HG03095 (cell line): ENCODE results near the gene RGS18.
"Not testable (repeated sequence)": the region's sequence is repeated elsewhere in the genome, so short reads cannot be mapped to it uniquely, and the experiment has no call there.

Source experiments
- ATAC-seq: cut with Tn5 transposase; IDR thresholded peaks from one replicate; pipeline ENCODE4 v1.9.1; 2021; ENCODE audit warnings: moderate library complexity; ENCODE audit not compliant: unreplicated experiment

RGS18 gene, protein sequence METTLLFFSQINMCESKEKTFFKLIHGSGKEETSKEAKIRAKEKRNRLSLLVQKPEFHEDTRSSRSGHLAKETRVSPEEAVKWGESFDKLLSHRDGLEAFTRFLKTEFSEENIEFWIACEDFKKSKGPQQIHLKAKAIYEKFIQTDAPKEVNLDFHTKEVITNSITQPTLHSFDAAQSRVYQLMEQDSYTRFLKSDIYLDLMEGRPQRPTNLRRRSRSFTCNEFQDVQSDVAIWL

DNA sequence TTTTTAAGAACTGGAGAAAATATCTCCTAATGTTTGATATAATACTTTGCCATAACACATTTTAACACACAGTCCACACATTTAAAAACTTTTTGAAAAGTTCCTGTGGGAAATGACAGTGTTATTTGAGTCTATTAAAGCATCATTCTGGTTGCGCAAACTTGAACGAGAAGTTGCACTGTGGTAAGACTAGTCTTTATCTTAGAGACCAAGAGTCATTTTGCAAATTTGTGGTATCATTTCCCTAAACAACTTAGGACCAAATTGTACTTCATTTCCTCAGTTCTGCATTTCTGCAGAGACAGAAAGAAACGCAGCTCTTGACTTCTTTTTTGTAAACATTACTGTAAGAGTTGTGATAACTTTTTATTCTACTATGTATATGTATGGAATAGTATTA lies at the start of gene RGS18:
TSS of gene RGS18 (plus strand) at position 282 of the 400 bp plus-strand sequence. CDS start 176 bp downstream, outside the sequence.
- ATAC-seq = peak; percentile 68

DNA sequence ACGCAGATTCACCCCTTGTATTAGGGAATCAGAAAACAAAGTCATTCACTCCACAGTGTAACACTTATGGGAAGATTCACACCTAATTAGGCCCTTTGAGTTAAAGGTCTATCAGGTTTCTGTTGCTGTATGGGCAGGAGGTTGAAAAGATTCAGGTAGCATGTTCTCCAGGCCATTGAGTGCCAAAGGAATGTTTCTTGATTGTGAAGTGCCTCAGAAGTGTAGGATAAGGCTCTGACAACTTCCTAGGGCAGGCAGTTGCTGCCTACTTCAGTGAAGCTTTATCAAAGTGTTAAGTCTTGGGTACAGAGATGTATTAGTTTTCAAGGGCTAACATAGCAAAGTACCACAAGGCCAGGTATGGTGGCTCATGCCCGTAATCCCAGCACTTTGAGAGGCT lies 48.7 kb upstream of the RGS18 start:
- no peak for ATAC-seq

DNA sequence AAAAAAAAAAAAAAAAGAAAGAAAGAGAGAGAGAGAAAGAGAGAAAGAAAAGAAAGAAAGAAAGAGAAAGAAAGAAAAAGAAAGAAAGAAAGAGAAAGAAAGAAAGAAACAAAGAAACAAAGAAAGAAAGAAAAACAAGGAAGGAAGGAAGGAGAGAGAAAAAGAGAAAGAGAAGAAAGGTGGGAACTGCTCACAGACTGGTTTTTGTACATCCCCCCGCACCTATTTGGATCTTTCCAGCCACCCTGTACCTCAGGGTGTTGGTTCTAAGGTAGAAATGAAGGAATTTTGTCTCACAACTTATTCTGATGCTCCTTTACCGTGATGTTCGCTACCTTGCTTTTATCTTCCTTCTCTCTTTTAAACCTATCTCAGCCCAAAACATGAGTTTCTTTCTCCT lies 43.3 kb upstream of the RGS18 start:
- ATAC-seq = no peak

DNA sequence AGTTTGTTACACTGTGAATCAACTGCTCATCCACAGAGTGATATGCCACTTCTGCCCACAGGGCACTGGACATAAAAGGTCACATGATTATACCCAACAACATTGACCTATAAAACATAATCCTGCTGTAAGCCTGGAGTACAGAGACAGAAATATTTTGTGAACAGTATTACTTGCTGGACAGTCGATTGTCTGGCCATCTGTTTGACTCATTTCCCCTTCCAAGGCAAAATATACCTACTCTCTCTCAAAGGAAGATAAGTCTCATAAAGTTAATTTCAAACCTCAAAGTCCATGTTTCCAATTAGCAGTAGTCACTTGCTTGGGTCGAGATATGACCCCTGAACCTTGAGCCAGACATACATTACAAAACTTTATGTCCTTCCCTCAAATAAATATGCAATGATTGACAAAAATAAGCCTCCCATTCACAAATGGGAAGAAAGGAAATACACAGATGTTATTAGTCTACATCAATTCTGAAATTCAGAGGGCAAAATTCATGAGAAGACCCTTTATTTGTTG lies 39.3 kb upstream of the RGS18 start:
- no peak for ATAC-seq

DNA sequence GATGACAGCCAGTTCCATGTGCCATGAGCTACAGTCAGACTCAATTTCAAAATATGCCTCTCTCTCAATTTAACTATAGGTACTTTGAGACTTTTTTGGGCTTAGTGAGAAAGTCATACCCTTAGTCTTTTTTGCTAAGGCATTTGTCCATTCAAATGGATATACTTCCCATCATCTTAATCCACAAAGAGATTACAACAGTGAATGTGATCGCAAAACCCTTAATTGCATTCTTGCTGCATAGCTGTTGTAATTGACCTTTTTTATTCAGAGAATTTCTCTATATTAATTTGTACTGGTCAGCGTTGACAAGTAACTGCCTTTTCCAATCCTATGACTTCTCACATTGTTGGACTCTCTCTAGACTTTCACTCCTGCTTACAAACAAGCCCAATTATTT lies 38.6 kb upstream of the RGS18 start:
- no peak for ATAC-seq

DNA sequence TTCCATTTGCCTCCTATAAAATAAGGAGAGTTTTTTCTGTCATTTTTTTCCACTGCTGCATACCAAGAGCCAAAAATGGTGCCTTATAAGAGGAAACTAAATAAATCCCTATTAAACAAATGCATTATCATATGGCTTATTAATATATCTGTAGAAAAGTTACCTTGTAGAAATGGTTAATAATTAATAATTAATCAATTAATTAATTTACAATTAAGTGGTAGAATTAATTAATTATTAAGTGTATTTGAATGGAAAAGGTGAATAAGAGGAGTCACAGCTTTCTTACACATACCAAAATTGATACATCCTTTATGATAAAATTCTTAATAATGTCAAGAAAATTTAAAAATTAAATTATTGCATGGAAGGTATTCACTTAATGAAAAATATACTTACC lies 35.6 kb upstream of the RGS18 start:
- no peak for ATAC-seq

DNA sequence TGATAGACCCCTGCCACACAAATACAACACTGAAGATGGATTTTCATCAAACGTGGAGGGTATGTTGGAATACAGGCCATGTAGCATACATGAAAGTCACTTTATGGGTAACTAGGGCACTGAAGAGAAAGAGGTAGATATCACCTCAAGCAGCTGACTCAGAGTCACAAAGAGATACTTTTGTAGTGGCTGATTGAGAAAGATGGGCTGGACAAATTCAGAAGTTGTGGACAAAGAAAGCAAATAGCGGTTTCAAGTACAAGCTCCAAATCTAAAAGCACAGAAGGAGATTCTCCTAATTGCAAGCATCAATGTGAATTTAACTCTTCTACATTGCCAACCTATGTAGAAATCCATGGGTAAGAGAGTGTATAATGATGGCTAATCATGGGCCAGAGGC lies 35.0 kb upstream of the RGS18 start:
- no peak for ATAC-seq

DNA sequence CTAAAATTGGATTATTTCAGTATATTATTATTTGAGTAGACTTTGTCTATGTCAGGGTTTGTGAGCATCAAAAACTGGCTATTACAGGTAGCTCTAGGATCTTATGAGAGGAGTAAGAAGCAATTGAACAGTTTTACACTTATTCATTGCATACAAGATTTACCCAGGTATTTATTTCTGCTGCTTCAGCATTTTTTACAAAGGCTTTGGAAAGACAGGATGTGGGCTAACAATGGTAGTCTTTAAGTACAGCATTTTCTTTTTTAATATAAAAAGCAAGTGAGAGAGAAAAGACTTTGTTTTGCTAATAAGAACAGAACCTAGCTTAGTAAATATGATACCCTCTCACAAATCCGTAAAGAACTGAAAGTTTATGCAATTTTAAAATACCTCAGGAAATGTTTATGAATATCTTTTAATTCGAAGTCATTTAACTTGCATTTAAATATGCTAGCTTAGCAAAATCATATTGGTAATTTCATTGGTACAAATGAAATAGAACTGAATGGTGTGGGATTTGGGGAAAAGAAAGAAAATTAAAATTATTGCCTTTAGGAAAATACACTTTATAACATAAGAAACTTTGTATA lies 32.1 kb upstream of the RGS18 start:
- no peak for ATAC-seq

DNA sequence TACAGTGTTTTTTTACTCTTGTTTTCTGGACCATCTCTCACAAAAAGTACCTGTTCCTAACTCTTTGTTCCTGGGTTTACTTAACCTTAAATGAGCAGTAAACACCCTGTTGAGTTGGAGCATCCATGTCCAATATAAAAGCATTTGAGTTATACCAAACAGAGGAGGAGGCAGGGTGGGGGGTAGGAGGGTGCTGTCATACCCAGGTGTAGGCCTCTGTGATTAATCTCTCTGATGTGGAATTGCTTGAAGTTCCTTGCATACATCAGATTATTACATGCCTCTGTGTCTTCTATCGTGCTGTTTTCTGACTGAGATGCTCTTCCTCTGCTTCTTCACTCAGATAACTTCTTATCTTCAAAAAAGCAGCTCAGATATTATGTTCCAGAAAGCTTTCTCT lies 28.1 kb upstream of the RGS18 start:
- no peak for ATAC-seq

DNA sequence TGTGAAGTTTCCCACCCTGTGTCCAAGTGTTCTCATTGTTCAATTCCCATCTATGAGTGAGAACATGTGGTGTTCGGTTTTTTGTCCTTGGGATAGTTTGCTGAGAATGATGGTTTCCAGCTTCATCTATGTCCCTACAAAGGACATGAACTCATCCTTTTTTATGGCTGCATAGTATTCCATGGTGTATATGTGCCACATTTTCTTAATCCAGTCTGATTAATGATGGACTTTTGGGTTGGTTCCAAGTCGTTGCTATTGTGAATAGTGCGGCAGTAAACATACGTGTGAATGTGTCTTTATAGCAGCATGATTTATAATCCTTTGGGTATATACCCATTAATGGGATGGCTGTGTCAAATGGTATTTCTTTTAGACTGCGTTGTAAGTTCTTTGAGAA lies 27.4 kb upstream of the RGS18 start:
- not testable (repeated sequence) for ATAC-seq

DNA sequence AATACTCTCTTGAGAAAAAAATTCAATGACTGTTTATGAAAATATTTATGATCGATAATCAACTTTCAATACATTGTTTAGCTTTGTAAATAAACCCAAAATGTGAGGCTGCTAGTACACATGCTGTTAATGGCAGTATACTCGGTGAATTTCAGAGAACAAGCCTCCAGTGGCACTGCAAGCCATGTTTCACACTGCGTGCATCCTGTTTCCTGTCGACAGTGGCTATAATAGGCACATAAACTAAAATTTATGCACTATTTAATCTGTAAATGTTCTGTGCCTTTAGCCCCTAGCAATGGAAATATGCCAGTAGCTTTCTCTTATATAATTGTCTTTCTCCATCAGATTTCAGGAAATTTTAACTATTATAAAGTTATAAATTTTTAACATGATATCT lies 26.3 kb upstream of the RGS18 start:
- ATAC-seq = no peak

DNA sequence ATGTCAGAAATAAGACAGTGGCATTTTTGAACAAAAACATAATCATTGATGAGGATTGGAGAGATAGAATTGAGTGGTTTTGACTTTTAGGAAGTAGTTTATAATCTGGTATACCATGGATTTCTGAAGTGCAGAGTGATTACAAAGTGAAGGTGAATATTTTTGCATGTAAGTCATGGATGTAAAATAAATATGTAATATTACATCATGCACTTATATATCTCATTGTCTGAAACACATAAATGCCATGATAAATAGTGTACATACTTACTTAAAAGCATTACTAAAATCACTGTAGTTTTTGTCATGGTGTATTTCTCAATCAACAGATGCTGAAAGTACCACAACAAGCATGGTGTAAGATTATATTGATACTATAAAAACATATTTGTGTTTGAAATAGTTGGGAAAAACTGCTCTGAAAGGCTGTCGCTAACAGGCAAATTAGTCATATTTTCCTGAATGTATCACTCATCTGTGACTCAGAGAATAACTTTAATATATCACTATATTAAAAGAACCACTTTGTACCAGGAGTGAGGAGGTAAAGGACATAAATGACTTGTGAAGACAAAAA lies 24.8 kb upstream of the RGS18 start:
- ATAC-seq = no peak

DNA sequence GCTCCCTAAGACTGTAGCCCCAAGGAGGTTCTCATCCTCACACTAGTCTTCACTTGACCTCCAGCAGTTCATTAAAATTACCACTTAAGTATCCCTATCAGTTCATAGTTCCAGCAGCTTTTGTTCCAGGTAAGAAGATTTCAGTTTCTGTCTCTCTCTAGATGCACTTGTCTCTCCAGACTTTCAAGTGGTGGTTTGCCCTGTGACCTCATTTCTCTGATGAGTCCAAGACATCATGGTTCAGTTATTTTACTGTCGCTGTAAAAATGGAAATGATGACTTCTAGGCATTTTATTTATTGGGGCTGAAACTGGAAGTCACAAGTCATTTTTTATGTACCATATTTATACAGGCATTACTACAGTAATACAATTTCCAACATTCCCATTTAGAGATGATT lies 17.9 kb upstream of the RGS18 start:
- ATAC-seq = no peak

DNA sequence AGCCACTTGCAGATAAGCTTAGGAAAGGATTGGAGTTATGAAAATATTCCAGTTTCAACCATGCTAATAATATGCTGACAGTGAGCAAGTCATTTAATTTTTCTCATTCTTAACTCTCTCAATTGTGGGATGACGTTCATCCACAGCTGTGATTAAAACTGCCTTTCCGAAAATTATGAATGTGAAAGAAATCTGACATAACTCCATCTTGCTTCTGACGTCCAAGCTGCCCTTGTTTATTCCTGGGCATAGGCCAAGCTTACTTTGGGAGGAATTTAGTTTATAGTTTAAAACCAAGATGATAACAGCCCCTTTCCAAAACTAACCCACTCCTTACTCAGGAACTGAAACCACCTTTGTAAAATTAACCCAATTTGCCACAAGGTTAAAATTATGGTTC lies 11.0 kb upstream of the RGS18 start:
- ATAC-seq = no peak

DNA sequence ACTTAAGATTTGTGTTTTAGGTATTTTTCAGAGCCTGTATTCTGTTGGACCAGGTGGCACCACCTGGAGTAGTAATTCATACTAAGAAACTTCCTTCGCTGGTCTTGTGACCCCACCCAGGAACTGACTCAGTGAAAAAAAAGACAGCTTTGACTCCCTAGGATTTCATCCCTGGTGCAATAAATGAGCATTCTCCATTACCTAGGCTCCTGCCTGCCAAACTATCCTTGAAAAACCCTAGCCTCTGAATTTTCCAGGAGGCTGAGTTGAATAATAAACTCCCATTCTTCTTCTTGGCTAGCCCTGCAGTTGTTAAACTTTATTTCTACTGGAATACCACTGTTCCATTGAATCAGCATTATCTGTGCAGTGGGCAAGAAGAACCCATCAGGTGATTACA lies 10.6 kb upstream of the RGS18 start:
- no peak for ATAC-seq

DNA sequence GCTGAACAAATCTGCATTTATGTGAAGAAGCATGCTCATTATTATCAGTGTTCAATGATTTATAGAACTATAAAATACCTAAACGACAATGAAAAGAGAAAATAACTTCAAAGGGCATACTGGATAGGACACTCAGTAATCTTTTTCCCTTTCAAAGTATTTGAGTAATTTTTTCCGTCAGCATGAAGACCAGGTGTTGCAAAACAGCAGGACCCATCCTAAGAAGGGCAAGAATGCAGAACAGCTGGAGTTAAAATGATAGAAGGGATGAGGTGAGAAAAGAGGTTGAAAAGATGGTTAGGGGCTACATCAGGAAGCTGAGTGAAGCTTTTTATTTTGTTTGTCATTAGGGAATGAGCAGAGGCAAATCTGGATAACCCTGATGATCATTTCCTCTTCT lies 7.1 kb upstream of the RGS18 start:
- ATAC-seq = no peak

DNA sequence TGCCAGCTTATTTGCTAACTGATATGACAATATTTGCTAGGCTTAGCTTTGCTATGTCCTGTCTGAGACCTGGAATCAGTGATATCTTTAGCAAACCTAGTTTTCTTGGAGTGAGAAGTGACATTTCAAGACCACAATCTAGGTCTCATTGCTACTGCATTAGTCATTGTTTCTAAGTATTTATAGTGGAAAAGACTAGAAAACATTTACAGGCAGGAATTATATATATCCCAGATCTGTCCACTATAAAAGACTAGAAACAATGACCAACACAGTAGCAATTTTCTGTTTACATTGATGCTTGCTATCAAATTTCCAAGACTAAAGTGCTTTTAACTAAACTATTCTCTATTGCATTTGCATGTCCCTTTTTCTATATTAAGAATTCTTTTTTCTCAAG lies 5.0 kb upstream of the RGS18 start:
- no peak for ATAC-seq

DNA sequence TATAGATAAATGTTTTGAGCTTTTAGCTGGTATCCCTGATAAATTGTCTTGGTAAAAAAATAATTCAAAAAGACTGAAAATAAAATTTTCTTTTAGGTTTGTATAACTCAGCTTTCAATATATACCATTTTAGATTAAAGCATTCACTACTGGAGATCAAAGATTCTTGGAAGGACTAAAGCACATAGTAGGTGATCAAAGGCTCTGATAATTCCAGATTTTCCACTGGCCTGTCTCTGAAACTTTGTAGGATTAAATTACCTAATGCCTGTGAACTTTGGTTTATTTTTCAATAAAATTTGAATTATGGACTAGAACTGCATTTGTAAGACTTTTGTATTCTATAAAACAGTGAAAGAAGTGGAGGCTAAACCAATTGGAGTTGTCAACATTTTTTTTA lies 1.2 kb upstream of the RGS18 start:
- ATAC-seq = no peak

DNA sequence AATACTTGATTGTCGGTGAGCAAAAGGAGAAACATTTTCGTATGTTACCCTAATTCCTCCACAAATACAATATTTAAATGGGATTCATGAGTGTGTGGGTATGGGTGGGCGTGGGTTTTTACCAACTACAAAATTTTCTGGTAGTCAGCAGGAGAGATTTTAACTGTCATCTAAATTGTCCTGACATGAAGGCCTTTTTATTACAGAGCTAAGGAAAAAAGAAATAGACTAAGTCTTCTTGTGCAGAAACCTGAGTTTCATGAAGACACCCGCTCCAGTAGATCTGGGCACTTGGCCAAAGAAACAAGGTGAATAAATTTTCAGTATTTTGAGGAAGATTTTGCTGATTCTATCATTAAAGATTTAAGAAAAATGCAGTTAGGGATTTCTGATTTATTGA lies 752 bp downstream of the RGS18 start:
- ATAC-seq = no peak

DNA sequence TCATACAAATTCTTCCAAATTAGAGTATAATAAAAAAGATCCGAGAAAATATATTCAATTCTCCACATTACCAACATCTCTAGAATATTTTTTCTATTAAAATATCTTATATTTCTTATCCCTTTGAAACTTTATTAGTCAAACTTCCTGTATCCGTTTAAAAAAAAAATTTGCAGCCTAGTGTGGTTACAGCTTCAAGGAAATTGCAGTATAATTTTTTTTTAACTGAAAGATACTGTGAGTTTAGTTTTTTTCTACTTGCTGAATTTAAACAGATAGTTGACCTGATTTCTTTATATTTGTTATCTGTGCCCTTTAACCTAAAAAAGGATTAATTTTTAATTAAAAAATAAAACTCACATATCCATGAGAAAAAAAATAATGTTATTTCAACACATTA lies 1.5 kb downstream of the RGS18 start:
- ATAC-seq = no peak

DNA sequence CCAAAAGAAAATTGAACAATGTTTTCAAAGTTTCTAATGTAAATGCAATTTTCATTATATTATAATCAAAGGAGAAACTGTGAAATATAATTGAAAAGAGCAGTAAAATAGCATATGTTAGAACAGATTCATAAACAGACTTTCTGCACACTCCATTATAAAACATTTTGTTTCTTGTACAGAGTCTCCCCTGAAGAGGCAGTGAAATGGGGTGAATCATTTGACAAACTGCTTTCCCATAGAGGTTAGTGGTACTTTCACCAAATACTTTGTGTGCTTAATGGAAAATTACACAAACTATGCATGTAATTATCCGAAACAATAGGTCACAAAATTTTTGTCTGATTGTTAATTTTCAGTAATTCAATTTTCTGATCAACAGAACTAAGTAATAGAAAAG lies 1.9 kb downstream of the RGS18 start:
- ATAC-seq = no peak

DNA sequence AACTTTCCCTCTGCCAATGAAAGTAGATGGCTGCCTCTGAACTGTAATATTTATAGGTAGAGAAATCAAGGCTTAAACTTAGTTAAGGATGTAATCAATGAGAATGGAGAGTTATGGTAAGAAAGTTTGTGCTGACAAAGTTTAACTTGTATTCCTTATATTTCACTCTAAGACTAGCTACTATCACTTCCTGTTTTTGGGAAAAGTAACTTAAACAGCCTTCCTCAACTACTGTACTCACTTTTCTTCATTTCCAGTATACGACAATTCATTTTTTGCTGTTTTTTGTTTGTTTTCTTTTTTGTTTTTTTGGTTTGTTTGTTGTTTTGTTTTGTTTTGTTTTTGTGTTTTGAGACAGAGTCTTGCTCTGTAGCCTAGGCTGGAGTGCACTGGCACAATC lies 3.7 kb downstream of the RGS18 start:
- no peak for ATAC-seq

DNA sequence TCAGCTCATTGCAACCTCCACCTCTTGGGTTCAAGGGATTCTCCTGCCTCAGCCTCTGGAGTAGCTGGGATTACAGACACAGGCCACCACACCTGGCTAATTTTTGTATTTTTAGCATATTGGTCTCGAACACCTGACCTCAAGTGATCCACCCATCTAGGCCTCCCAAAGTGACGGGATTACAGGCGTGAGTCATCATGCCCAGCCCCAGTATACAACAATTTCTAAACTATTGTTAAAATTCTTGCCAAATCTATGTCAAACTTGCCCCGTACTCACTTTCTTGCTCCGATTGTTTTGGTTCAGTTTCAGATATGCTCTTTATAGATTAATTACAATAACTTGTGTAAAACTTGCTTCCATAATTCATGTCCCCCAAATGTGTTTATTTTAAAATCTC lies 4.1 kb downstream of the RGS18 start:
- ATAC-seq = no peak
